MCF 10A (cell line): ENCODE measurements around the gene ROR1. TPM values are rescaled to one million over a fixed set of nuclear protein-coding genes. Genes with fewer than 3 reads are reported as not detected.

Experiments
- BruUV-seq: library from RNA; stranded (reverse); fragments of 400-500 nt; replicated peaks from 2 replicates; lab custom pipeline; 2021; lab: Mats Ljungman, UMichigan
- CTCF ChIA-PET: fragments of 300-600 bp; sonication (Branson Sonifier 250); formaldehyde crosslinking; extraction: SDS; loops from one replicate; lab custom pipeline; 2021; ENCODE audit warnings: antibody characterized with exemption, inconsistent platforms; lab: Yijun Ruan, JAX
- POLR2A ChIA-PET: fragments of 300-600, 350-650 bp; sonication (Branson Sonifier 250); formaldehyde crosslinking; extraction: SDS; loops from one replicate; lab custom pipeline; 2020; ENCODE audit warnings: antibody characterized with exemption, inconsistent platforms; lab: Yijun Ruan, JAX
- DNase-seq: peaks from one replicate; pipeline ENCODE4 v3.0.0-alpha.2; 2018; ENCODE audit not compliant: unreplicated experiment
- H3K27ac Mint-ChIP-seq: one replicate; pipeline ENCODE4 v1.8.0; 2022; ENCODE audit warnings: mild to moderate bottlenecking, low read depth, mixed read lengths; ENCODE audit not compliant: unreplicated experiment
- H3K27me3 Mint-ChIP-seq: one replicate; pipeline ENCODE4 v1.8.0; 2022; ENCODE audit warnings: mixed read lengths; ENCODE audit not compliant: insufficient read depth, unreplicated experiment
- H3K36me3 Mint-ChIP-seq: one replicate; pipeline ENCODE4 v1.8.0; 2022; ENCODE audit warnings: mild to moderate bottlenecking, moderate library complexity, mixed read lengths; ENCODE audit not compliant: insufficient read depth, unreplicated experiment
- H3K4me1 Mint-ChIP-seq: one replicate; pipeline ENCODE4 v1.8.0; 2022; ENCODE audit warnings: mixed read lengths; ENCODE audit not compliant: insufficient read depth, unreplicated experiment
- H3K4me3 Mint-ChIP-seq: one replicate; pipeline ENCODE4 v1.8.0; 2022; ENCODE audit warnings: mild to moderate bottlenecking, moderate library complexity, mixed read lengths; ENCODE audit not compliant: unreplicated experiment
- H3K9me3 Mint-ChIP-seq: one replicate; pipeline ENCODE4 v1.8.0; 2022; ENCODE audit warnings: mixed read lengths; ENCODE audit not compliant: unreplicated experiment
- intact Hi-C: fragments of 100-400 bp; cut with micrococcal nuclease; formaldehyde crosslinking; loops from 2 replicates; pipeline ENCODE4 v1.14.1; 2022
- total RNA-seq: library from RNA; stranded (reverse); gene quantifications from 2 replicates; pipeline ENCODE4 v1.2.3, GENCODE V29; 2022
- TF ChIP-seq, protein P1 (sequence below): fragments of 200-600 bp; IDR thresholded peaks from one replicate; pipeline ENCODE4 v1.8.0; 2022; ENCODE audit warnings: antibody characterized with exemption, mild to moderate bottlenecking; ENCODE audit not compliant: unreplicated experiment

The ROR1 gene
- total RNA-seq, 1 experiment from 2014 or later: 4.6 TPM

DNA sequence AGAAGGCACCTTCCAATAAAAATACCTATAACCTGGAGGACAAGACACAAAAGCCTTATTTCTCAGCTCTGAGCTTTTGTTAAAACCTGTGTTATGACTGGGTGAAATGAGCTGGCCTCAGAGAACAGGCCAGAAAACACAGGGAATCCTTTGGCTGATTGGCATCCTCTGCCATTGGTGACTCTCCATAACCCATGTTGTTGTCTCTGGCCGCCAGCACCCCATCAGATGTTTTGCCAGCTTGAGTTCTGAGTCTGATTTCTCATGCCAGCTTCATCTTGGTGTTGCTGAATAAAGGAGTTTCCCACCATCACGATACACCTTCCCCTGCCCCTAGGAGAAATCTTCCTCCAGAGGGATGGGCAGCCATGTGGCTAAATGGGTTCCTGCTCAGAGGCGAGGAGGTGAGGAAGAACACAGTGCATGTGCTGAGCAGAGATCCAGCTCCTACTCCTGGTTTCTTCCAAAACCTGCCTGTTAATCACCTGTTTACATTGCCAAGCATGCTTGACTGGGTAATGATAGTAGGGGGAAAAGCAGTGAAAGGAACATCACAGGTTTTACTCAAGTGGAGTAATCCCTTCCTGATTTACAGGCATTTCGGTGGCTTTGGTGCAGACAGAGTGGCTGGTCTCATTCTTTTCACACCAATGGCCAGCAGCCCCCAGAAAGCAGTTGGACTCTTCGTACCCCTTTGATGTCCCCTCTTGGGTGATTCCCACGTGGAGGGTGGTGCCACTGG, 109.8 kb downstream of the ROR1 start:
- DNase-seq: no peak
- Mint-ChIP-seq H3K9me3 (no peaks in the 10 kb centered on the region), H3K4me3 (no peak overlapping the region), H3K27me3 (no peaks in the 10 kb centered on the region), H3K4me1 (peaks cover 1% of the 10 kb centered on the region), H3K27ac (no peak overlapping the region), H3K36me3 (no peaks in the 10 kb centered on the region)
- POLR2A ChIA-PET: no interaction called here
- intact Hi-C loops: no loop called here
- CTCF ChIA-PET: no interaction called here
- no TSS peak for BruUV-seq
- TF ChIP-seq, protein P1, sequence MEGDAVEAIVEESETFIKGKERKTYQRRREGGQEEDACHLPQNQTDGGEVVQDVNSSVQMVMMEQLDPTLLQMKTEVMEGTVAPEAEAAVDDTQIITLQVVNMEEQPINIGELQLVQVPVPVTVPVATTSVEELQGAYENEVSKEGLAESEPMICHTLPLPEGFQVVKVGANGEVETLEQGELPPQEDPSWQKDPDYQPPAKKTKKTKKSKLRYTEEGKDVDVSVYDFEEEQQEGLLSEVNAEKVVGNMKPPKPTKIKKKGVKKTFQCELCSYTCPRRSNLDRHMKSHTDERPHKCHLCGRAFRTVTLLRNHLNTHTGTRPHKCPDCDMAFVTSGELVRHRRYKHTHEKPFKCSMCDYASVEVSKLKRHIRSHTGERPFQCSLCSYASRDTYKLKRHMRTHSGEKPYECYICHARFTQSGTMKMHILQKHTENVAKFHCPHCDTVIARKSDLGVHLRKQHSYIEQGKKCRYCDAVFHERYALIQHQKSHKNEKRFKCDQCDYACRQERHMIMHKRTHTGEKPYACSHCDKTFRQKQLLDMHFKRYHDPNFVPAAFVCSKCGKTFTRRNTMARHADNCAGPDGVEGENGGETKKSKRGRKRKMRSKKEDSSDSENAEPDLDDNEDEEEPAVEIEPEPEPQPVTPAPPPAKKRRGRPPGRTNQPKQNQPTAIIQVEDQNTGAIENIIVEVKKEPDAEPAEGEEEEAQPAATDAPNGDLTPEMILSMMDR: no peak

DNA sequence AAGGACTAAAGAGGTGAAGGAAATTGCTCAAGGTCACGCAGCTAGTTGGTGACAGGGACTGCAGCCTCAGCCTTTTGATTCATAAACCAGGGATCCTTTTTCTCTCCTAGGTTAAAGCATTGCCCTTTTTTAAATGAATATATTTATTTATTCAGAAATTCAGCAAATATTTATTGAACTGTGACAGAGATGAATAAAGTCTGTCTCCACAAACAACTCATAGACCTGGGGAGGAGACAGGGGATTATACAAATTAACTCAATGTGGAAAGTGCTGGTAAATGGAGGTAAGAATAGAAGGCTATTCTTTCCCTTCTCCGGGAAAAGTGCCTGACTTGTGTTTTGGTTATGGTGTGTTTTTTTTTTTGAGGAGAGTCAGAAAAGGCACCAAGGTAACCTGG, 110.7 kb downstream of the ROR1 start:
- Mint-ChIP-seq H3K4me1 (no peaks in the 10 kb centered on the region), H3K9me3 (no peaks in the 10 kb centered on the region), H3K4me3 (no peak overlapping the region), H3K36me3 (no peaks in the 10 kb centered on the region), H3K27me3 (no peaks in the 10 kb centered on the region), H3K27ac (no peak overlapping the region)
- ChIA-PET CTCF (no interaction called here), POLR2A (no interaction called here)
- TF ChIP-seq, protein P1: no peak
- no peak for DNase-seq
- intact Hi-C loops: no loop called here
- BruUV-seq: no TSS peak

GRCh38 chr1:63885899-63886298, 112.1 kb downstream of the ROR1 start:
- CTCF ChIA-PET: no interaction called here
- no TSS peak for BruUV-seq
- Mint-ChIP-seq H3K27ac (no peak overlapping the region), H3K9me3 (peaks cover 8% of the 10 kb centered on the region), H3K4me3 (no peak overlapping the region), H3K36me3 (no peaks in the 10 kb centered on the region), H3K27me3 (no peaks in the 10 kb centered on the region), H3K4me1 (no peaks in the 10 kb centered on the region)
- intact Hi-C loops: no loop called here
- no peak for DNase-seq
- POLR2A ChIA-PET: interaction anchor here (0.6 kb wide), 1 partner anchor 109 kb away, joined by 3 read pairs; no protein-coding TSS in a partner anchor
- TF ChIP-seq, protein P1: no peak

DNA sequence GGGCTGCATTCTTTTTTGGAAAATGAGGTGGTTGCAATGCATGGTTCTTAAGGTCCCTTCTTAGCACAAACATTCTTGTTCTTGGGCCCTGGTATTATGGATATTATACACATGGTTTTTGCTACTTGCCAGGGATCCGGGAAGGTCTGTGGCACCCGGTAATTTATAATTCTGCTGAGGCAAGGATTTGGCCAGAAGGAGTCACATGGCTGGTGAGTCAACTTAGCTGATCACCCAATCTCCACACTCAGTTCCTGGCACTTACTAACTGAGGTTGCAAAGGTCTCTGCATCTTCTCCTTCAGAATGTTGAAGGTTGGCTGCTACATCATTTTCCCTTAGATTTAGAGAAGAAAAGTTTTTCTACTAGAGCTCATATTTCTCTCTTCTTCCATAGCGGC, 112.5 kb downstream of the ROR1 start:
- TF ChIP-seq, protein P1: no peak
- H3K9me3 Mint-ChIP-seq: peaks cover 8% of the 10 kb centered on the region
- BruUV-seq: no TSS peak
- no peak for DNase-seq
- H3K27ac Mint-ChIP-seq: no peak overlapping the region
- no peaks in the 10 kb centered on the region for H3K27me3 Mint-ChIP-seq
- ChIA-PET CTCF (interaction anchor here (0.6 to 0.9 kb wide), 3 partner anchors 7 to 87 kb away, joined by 3 to 4 read pairs (median 4); no protein-coding TSS in a partner anchor), POLR2A (interaction anchor here (0.6 to 0.7 kb wide), 2 partner anchors 44 to 110 kb away, joined by 3 to 4 read pairs; no protein-coding TSS in a partner anchor)
- no peaks in the 10 kb centered on the region for H3K4me1 Mint-ChIP-seq
- intact Hi-C loops: no loop called here
- no peaks in the 10 kb centered on the region for H3K36me3 Mint-ChIP-seq
- H3K4me3 Mint-ChIP-seq: no peak overlapping the region
